Neural cell (in vitro differentiated cells): Measurements from ENCODE around the gene RAPGEF4. TPM values are rescaled to one million over a fixed set of nuclear protein-coding genes. Genes with fewer than 3 reads are reported as not detected.

Experiments
- H2AFZ ChIP-seq: fragments of 200-600, 300-800 bp; sonication (generic), shearing (Covaris generic); 2 replicates; pipeline ENCODE4 v1.6.0; 2014; ENCODE audit warnings: low read depth, mild to moderate bottlenecking, antibody characterized with exemption, low read length, moderate library complexity
- H3F3A ChIP-seq: fragments of 200-600 bp; shearing (Covaris generic); 2 replicates; pipeline ENCODE4 v1.6.1; 2016; ENCODE audit warnings: mild to moderate bottlenecking, moderate library complexity, mixed read lengths, antibody characterized with exemption, low read length; ENCODE audit not compliant: insufficient read depth, poor library complexity, severe bottlenecking
- H3K27ac ChIP-seq: fragments of 200-600, 300-800 bp; sonication (generic), shearing (Covaris generic); 2 replicates; pipeline ENCODE4 v1.5.1; 2014; ENCODE audit warnings: mild to moderate bottlenecking, low read length, moderate library complexity
- H3K27me3 ChIP-seq: fragments of 300-800, 200-600 bp; sonication (generic), shearing (Covaris generic); 2 replicates; pipeline ENCODE4 v1.6.0; 2014; ENCODE audit warnings: mild to moderate bottlenecking, low read depth, low read length, moderate library complexity; ENCODE audit not compliant: insufficient read depth
- H3K36me3 ChIP-seq: fragments of 300-800, 200-600 bp; sonication (generic), shearing (Covaris generic); 2 replicates; pipeline ENCODE4 v1.5.1; 2014; ENCODE audit warnings: mild to moderate bottlenecking, antibody characterized with exemption, low read length, moderate library complexity; ENCODE audit not compliant: insufficient read depth
- H3K4me2 ChIP-seq: fragments of 300-800, 200-600 bp; sonication (generic), shearing (Covaris generic); 2 replicates; pipeline ENCODE4 v1.6.0; 2014; ENCODE audit warnings: mild to moderate bottlenecking, low read length
- H3K4me3 ChIP-seq: fragments of 300-800, 200-600 bp; sonication (generic), shearing (Covaris generic); 2 replicates; pipeline ENCODE4 v1.5.1; 2014; ENCODE audit warnings: mild to moderate bottlenecking, low read length, moderate library complexity
- H3K79me2 ChIP-seq: fragments of 200-600 bp; shearing (Covaris generic); replicated peaks from 2 replicates; pipeline ENCODE4 v1.6.0; 2014; ENCODE audit warnings: mild to moderate bottlenecking, low read length, moderate library complexity; ENCODE audit not compliant: insufficient read depth
- H3K9ac ChIP-seq: fragments of 300-800, 200-600 bp; sonication (generic), shearing (Covaris generic); 2 replicates; pipeline ENCODE4 v1.6.1; 2016; ENCODE audit warnings: mild to moderate bottlenecking, low read length, mixed read lengths
- H3K9me2 ChIP-seq: fragments of 200-600 bp; shearing (Covaris generic); 2 replicates; pipeline ENCODE4 v1.6.1; 2016; ENCODE audit warnings: mild to moderate bottlenecking, low read length, mixed read lengths; ENCODE audit not compliant: insufficient read depth
- H3K9me3 ChIP-seq: fragments of 200-600, 300-800 bp; sonication (generic), shearing (Covaris generic); 2 replicates; pipeline ENCODE4 v1.6.1; 2016; ENCODE audit warnings: mild to moderate bottlenecking, mixed run types, low read length, moderate library complexity, mixed read lengths
- H4K20me1 ChIP-seq: fragments of 200-600 bp; shearing (Covaris generic); 2 replicates; pipeline ENCODE4 v1.6.1; 2016; ENCODE audit warnings: mild to moderate bottlenecking, mixed run types; ENCODE audit not compliant: insufficient read depth
- EP300 ChIP-seq: fragments of 450-650 bp; conservative IDR thresholded peaks from 2 replicates; pipeline ENCODE4 v1.6.1; 2014; ENCODE audit warnings: antibody characterized with exemption, mild to moderate bottlenecking, moderate library complexity; ENCODE audit not compliant: poor library complexity, severe bottlenecking
- EZH2 ChIP-seq: fragments of 200-600, 300-800 bp; shearing (Covaris generic), sonication (generic); IDR thresholded peaks from 2 replicates; pipeline ENCODE4 v1.6.1; 2014; ENCODE audit warnings: antibody characterized with exemption, low read length, borderline replicate concordance, mild to moderate bottlenecking; ENCODE audit not compliant: insufficient read depth, poor library complexity, severe bottlenecking
- MXI1 ChIP-seq: fragments of 450-650 bp; conservative IDR thresholded peaks from 2 replicates; pipeline ENCODE4 v1.6.1; 2014; ENCODE audit warnings: antibody characterized with exemption, mild to moderate bottlenecking; ENCODE audit not compliant: poor library complexity, severe bottlenecking
- POLR2AphosphoS5 ChIP-seq: IDR thresholded peaks from 2 replicates; pipeline ENCODE4 v1.6.1; 2012
- RAD21 ChIP-seq: fragments of 450-650 bp; conservative IDR thresholded peaks from 2 replicates; pipeline ENCODE4 v1.6.1; 2014; ENCODE audit warnings: antibody characterized with exemption, mild to moderate bottlenecking, moderate library complexity
- SMC3 ChIP-seq: fragments of 450-650 bp; conservative IDR thresholded peaks from 2 replicates; pipeline ENCODE4 v1.6.1; 2014; ENCODE audit warnings: antibody characterized with exemption, mild to moderate bottlenecking, moderate library complexity; ENCODE audit not compliant: poor library complexity
- TAF1 ChIP-seq: IDR thresholded peaks from 2 replicates; pipeline ENCODE4 v1.6.1; 2012; ENCODE audit warnings: low read depth
- polyA plus RNA-seq: library from polyadenylated mRNA; depleted of rRNA; stranded (reverse); fragments of >200 nt; gene quantifications from 2 replicates; pipeline ENCODE4 v1.2.3, GENCODE V29; 2014
- TF ChIP-seq, protein P1 (sequence below): fragments of 450-650 bp; IDR thresholded peaks from 2 replicates; pipeline ENCODE4 v1.5.1; 2014; ENCODE audit warnings: antibody characterized with exemption, mild to moderate bottlenecking, moderate library complexity; ENCODE audit not compliant: poor library complexity, severe bottlenecking
- TF ChIP-seq, protein P2 (sequence below): IDR thresholded peaks from 2 replicates; pipeline ENCODE4 v1.6.1; 2012; ENCODE audit warnings: borderline replicate concordance

RAPGEF4 gene
- polyA plus RNA-seq, 1 donor from 2014 or later: 10.4 TPM

DNA sequence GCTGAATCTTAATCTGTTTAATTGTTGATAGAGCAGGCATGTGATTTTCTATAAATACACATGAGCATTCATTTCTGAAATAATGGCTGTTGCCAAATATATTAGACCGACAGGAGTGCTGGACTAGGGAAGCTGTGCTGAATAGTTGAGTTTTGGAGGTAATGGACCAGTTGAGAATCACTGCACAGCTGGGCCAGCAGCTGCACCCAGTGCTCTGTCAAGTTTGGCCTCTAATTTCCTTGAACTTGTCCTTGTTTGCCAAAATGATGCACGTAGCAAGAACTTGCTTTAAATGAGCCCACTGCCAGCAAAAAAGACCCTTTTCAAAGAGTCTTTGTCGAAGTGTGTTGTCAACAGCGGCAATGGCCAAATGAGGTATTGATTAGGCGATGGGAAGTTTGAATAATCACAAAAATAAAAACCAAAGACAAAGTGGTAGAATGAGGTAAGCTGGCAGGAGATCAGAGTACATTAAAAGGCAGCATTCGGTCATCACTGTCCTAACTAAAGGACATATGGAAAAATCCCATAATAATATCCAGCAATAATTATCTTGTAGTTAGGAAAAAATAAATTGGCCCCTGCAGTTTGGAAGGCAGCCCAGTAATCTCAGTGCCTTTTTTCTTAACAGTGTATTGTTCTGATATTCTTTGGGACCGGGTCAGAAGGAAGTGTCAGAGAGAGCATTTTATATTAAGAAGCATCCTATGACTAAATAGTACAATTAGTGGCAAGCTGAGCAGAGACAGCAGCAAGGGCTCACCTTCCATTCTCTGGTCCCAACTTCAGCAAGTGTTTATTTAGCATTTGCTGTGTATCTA is 126.2 kb downstream of the RAPGEF4 start:
- Histone ChIP-seq H3K79me2 (no peaks in the 10 kb centered on the region), H3K27ac (no peak overlapping the region), H3K9me2 (no peaks in the 10 kb centered on the region), H3K9me3 (no peaks in the 10 kb centered on the region), H3K4me3 (no peak overlapping the region), H3K27me3 (no peaks in the 10 kb centered on the region), H3K4me2 (no peak overlapping the region), H3F3A (no peaks in the 10 kb centered on the region), H2AFZ (no peak overlapping the region), H3K36me3 (no peaks in the 10 kb centered on the region), H3K9ac (no peak overlapping the region), H4K20me1 (no peaks in the 10 kb centered on the region)
- TF ChIP-seq SMC3 (no peak), EP300 (no peak), EZH2 (no peak), RAD21 (no peak), MXI1 (no peak), TAF1 (no peak), POLR2AphosphoS5 (no peak)
- TF ChIP-seq, protein P1, sequence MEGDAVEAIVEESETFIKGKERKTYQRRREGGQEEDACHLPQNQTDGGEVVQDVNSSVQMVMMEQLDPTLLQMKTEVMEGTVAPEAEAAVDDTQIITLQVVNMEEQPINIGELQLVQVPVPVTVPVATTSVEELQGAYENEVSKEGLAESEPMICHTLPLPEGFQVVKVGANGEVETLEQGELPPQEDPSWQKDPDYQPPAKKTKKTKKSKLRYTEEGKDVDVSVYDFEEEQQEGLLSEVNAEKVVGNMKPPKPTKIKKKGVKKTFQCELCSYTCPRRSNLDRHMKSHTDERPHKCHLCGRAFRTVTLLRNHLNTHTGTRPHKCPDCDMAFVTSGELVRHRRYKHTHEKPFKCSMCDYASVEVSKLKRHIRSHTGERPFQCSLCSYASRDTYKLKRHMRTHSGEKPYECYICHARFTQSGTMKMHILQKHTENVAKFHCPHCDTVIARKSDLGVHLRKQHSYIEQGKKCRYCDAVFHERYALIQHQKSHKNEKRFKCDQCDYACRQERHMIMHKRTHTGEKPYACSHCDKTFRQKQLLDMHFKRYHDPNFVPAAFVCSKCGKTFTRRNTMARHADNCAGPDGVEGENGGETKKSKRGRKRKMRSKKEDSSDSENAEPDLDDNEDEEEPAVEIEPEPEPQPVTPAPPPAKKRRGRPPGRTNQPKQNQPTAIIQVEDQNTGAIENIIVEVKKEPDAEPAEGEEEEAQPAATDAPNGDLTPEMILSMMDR: no peak

DNA sequence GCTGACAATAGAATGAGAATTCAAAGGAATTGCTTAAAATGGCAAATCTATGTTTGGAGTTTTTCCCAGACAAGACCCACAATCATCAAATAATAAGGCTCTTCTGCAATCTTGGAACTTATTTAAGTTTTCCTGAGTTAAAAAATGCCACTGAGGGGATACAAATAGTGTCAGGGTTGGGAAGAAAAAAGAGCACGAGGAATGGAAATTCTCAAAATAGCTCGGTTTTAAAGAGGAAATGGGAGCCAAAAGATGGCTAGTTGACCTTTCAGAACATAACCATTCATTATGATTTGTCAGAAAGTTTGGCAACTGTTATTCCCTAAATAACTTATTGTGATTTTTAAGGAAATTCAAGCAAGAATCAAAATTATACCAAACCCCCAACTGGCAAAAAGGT is 127.7 kb downstream of the RAPGEF4 start:
- no peak overlapping the region for H3K4me3 ChIP-seq
- H4K20me1 ChIP-seq: no peaks in the 10 kb centered on the region
- H3K9me3 ChIP-seq: no peaks in the 10 kb centered on the region
- H3K9me2 ChIP-seq: no peaks in the 10 kb centered on the region
- no peak overlapping the region for H3K4me2 ChIP-seq
- H3K27me3 ChIP-seq: no peaks in the 10 kb centered on the region
- H3K79me2 ChIP-seq: no peaks in the 10 kb centered on the region
- TF ChIP-seq MXI1 (no peak), SMC3 (no peak), TAF1 (no peak), EP300 (no peak), POLR2AphosphoS5 (no peak), RAD21 (no peak), EZH2 (no peak)
- TF ChIP-seq, protein P1: no peak
- TF ChIP-seq, protein P2, sequence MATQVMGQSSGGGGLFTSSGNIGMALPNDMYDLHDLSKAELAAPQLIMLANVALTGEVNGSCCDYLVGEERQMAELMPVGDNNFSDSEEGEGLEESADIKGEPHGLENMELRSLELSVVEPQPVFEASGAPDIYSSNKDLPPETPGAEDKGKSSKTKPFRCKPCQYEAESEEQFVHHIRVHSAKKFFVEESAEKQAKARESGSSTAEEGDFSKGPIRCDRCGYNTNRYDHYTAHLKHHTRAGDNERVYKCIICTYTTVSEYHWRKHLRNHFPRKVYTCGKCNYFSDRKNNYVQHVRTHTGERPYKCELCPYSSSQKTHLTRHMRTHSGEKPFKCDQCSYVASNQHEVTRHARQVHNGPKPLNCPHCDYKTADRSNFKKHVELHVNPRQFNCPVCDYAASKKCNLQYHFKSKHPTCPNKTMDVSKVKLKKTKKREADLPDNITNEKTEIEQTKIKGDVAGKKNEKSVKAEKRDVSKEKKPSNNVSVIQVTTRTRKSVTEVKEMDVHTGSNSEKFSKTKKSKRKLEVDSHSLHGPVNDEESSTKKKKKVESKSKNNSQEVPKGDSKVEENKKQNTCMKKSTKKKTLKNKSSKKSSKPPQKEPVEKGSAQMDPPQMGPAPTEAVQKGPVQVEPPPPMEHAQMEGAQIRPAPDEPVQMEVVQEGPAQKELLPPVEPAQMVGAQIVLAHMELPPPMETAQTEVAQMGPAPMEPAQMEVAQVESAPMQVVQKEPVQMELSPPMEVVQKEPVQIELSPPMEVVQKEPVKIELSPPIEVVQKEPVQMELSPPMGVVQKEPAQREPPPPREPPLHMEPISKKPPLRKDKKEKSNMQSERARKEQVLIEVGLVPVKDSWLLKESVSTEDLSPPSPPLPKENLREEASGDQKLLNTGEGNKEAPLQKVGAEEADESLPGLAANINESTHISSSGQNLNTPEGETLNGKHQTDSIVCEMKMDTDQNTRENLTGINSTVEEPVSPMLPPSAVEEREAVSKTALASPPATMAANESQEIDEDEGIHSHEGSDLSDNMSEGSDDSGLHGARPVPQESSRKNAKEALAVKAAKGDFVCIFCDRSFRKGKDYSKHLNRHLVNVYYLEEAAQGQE: no peak
- no peaks in the 10 kb centered on the region for H3K36me3 ChIP-seq
- no peak overlapping the region for H3K27ac ChIP-seq
- no peaks in the 10 kb centered on the region for H3F3A ChIP-seq
- no peak overlapping the region for H2AFZ ChIP-seq
- H3K9ac ChIP-seq: no peak overlapping the region
